Activated CD4-positive, alpha-beta T cell treated with anti-CD3 and anti-CD28 coated beads, Interleukin-2, amount 50 U/mL, for 48 hours (primary cell): ENCODE results near the gene XYLT1.
"Not testable (repeated sequence)": the region's sequence is repeated elsewhere in the genome, so short reads cannot be mapped to it uniquely, and the experiment has no call there.

Experiments used
- DNase-seq, 2 experiments: peaks; one replicate each; pipeline ENCODE4 v3.0.0-alpha.2; 2020

XYLT1 gene, protein sequence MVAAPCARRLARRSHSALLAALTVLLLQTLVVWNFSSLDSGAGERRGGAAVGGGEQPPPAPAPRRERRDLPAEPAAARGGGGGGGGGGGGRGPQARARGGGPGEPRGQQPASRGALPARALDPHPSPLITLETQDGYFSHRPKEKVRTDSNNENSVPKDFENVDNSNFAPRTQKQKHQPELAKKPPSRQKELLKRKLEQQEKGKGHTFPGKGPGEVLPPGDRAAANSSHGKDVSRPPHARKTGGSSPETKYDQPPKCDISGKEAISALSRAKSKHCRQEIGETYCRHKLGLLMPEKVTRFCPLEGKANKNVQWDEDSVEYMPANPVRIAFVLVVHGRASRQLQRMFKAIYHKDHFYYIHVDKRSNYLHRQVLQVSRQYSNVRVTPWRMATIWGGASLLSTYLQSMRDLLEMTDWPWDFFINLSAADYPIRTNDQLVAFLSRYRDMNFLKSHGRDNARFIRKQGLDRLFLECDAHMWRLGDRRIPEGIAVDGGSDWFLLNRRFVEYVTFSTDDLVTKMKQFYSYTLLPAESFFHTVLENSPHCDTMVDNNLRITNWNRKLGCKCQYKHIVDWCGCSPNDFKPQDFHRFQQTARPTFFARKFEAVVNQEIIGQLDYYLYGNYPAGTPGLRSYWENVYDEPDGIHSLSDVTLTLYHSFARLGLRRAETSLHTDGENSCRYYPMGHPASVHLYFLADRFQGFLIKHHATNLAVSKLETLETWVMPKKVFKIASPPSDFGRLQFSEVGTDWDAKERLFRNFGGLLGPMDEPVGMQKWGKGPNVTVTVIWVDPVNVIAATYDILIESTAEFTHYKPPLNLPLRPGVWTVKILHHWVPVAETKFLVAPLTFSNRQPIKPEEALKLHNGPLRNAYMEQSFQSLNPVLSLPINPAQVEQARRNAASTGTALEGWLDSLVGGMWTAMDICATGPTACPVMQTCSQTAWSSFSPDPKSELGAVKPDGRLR

DNA sequence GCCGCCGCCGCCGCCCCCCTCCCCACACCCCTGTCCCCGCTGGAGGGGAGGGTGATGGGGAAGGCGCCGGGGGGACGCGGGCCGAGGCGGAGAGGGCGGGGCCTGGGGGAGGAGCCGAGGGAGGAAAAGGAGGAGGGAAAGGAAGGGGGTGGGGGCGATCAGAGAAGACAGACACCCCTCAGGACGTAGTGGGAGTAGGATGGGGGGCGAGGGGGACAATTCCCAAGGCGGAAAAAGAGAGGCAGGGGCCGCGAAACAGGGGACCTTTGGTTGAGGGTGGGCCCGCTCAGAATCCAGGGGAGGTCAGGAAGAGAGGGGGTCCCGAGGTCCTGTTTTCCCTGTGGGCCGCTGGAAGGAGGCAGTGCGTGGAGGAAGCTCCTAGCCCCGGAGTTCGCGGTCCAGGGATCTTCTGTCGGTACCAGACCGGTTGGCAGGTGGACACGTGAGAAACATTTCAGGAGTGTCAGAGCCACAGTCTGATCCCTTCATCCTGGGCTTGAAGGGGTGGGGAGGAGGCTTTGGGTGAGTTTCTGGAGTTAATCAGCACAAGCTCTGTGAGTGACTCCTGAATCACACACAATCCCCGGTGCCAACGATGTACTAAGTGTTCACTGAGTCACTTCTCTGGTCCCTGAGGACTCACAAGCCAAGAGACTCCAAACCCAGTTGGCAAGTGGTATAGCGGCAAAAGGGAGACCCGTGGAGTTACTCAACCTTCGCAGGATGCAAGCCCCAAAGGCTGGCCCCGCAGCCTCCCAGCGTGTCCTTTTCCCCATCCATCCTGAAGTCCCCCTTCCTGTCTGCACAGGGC is at the start of gene XYLT1:
Gene XYLT1, minus strand, starts transcription at position 53 of the 811 bp plus-strand sequence. CDS start 164 bp downstream, outside the sequence.
- DNase-seq: peak; percentile 60 to 65

DNA sequence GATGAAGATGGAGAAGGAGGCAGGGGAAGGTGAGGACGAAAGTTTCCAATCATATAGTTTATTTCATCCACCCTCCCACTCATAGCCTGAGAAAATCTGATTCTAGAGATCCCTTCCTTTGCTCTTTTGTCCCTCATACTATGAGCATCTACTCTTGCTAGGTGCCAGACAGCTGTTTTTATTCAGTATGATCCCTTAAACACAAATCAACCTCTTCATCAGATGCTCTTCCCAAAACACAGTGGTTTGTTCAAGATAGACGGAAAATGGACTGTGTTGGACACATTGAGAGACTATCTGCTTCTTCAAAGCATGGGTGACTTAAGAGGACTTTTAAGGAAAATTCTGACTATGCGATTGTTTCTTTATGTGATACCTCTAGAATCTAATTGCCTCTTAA is 49.4 kb upstream of the XYLT1 start:
- no peak for DNase-seq

DNA sequence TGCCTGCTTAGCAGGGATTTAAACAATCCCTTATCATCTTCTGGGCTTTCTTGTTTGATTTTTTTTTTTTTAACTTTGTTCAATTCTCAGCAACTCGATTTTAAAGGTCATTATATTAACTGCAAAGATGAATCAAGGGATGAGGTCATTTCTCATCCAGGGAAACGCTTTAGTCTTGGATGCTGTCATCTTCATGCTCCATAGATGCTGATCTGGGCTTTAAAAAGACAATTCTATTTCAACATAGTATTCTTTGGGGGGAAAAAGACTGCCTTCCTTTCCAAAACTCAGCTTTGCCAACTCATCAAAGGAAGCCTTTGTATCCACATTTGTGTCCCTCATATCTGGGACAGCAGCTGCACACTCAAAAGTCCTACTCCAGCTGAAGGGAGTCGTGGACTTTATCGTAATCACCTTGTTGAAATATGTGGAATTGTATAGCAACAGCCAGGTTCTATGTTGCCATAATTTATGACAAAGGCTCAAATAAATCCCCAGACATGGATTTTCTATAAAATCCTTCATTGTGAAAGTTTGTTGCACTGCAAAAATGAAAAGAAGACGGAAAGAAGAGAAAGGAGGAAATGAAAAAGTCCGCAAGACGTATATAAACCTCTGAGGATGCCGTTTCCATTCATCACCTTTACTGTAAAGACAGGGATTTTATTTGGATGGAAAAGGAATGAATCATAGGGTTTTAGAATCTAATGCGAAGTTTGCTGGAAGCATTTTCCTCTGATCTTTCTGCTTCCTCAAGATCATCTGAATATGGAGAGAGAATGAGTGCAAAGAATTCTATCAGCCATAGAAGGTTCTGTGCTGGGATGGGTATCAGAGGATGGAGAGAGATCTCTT is 48.6 kb upstream of the XYLT1 start:
- no peak for DNase-seq

DNA sequence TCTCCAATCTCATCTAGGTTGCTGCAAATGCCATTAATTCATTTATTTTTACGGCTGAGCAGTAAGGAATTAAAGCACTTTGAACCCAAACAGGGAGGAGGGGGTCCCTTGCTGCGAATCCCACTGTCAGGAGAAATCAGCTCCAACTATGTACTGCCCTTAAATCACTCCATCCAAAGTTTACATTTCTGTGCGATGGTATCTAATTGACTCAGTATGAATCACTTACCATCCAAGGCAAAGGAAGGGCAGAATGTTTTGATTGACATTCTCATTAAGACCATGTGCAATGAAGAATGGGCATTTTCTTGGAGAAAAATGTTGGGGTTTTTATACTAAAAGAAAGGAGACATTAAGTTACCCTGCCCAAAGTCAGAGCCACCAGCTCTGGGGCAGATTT is 47.7 kb upstream of the XYLT1 start:
- DNase-seq: no peak

DNA sequence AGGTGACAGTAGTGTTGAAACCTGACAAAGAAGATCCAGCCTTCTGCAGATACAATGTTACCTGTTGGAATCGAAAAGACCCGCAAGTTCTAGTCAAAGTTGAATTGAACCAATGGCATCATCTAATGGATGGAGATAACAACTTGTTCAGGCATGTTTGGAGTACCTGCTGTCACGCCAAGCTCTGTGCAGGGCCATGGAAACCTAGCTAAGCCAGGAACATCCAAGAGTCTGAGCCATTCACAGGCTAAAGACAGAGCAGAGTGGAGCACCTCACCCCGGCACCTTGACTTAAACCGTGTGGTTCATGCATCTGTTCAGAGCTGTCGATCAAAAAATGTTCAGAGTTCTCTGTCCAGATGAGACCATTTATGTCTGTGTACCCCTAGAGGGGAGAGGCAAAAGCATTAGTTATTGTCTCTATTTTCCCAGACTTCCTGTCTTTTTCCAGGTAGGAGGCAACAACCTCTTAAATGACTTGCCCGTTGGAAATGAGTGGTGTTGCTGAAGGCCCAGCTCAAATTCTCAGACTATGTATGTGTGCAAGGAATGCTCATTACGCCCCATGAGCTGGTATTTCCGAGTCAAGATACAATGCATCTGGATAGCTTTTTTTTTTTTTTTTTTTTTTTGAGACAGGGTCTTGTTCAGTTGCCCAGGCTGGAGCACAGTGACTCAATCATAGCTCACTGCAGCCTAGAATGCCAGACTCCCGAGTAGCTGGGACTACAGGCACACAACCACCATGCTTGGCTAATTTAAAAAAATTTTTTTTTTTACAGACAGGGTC is 44.9 kb upstream of the XYLT1 start:
- DNase-seq: no peak

DNA sequence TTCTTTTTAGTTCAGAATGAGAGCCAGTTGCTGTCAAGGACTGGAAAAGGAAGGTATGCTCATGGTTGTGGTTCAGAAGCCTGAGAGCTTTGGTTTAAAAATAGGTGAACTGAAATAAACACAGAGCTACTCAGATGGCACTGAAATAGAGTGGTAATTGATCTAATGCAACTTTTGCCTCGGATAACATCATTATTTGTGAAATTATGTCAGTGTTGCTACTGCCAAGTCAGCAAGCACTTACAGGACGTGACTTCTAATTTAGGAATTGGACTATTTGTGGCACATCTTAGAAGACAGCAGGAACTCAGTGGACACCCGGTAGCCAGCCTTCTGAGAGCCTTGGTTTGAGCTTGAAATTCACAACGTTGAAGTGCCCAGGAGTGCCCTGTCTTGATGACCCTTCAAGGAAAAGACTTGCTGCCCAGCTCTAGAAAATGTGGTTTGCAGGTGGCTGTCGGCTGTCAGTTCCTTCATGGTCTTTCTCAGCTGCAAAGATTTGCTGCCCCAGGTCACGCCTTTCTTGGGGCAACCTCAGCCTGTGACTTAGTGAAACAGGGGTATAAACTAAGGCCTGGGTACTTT is 42.0 kb upstream of the XYLT1 start:
- DNase-seq: no peak

DNA sequence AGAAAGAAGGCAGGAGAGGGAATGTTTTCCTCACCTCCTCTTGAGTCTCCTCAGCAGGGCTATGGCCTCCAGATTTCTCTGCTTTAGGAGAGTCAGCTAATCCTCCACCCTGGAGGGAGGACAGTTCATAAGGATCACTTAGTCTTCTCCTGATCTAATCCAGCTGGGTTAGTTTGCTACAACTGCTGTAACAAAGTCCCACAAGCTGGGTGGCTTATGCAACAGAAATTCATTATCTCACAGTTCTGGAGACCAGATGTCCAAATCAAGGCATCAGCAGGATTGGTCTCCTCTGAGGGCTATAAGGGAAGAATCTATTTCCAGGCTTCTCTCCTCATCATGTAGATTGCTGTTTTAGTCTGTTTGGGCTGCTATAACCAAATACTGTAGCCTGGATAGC is 40.6 kb upstream of the XYLT1 start:
- DNase-seq: no peak

DNA sequence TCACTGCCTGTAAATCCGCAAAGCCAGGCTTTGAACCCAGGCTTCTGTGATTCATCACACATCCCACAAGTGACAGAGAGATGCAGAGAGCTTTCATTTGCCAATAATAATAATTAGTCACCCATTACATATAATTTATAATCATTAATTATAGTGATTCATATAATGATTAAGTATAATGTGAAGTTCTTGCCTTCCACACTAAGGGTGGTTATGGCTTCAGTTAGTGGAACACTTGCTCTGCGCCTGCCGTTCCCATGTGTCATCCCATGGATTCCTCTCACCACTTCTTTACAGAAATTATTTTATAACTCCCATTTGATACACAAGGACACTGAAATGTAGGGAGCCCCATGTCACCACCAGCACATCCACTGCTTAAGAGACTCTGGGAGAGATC is 39.8 kb upstream of the XYLT1 start:
- no peak for DNase-seq

DNA sequence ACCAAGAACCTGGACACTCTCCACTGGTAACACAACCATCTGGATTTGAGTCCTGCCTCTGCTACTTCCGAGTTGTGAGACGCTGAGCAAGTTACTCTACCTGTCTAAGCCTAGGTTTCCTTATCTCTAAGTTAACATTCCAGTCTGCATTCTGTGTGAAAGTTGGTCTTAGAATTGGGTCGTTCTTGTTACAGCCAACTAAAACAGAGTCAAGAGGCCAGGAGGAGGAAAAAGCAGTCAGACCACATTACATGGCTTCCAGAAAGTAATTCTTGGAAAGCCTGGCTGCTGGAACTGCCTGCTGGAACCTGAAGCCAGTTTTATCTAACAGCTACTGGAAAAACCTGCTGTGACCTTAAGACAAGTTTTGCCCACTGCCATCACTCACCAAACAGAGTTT is 38.4 kb upstream of the XYLT1 start:
- DNase-seq: no peak

DNA sequence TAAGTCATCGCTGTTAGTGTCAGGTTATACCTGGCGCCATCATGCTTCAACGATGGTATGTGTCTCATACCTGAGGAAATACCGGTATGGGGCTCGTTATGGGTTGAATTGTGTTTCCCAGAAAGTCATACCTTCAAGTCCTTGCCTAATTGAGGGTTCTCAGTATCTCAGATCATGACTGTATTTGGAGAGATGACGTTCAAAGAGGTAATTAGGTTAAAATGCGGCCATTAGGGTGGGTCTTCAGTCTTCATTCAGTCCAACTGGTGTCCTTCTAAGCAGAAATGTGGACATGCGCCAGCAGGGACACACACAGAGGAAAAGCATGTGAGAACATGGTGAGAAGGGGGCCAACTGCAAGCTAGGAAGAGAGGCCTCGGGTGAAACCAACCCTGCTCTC is 37.5 kb upstream of the XYLT1 start:
- DNase-seq: no peak

DNA sequence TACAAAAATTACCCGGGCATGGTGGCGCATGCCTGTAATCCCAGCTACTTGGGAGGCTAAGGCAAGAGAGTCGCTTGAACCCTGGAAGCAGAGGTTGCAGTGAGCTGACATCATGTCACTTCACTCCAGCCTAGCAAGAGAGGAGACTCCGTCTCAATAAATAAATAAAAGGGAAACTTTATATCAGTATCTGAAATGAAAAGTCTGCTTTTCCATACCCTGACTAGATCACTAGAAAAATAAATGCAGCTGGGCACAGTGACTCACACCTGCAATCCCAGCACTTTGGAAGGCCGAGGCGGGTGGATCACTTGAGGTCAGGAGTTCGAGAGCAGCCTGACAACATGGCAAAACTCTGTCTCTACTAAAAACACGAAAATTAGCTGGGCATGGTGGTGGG is 36.8 kb upstream of the XYLT1 start:
- DNase-seq: not testable (repeated sequence)

DNA sequence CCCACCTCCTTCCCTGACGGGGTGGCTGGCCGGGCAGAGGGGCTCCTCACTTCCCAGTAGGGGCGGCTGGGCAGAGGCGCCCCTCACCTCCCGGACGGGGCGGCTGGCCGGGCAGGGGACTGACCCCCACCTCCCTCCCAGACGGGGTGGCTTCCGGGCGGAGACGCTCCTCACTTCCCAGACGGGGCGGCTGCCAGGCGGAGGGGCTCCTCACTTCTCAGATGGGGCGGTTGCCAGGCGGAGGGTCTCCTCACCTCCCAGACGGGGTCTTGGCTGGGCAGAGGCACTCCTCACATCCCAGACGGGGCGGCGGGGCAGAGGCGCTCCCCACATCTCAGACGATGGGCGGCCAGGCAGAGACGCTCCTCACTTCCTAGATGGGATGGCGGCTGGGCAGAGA is 35.1 kb upstream of the XYLT1 start:
- not testable (repeated sequence) for DNase-seq

DNA sequence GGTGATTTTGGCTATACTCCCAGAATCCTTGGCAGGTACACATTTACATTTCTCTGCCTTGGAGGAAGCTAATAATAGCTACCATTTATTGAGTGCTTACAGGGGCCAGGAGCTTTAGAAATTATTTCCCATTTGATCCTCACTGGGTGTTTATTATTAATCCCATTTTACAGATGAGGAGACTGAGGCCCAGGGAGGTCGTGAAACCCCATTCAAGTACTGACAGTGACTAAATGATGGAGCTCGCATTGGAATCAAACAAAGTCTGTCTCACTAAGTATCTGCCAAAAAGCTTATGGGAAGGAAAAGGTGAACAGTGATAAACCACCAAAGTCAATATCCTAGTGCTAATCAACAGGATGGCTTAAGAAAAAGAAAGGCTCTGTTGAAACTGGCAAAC is 33.3 kb upstream of the XYLT1 start:
- no peak for DNase-seq

DNA sequence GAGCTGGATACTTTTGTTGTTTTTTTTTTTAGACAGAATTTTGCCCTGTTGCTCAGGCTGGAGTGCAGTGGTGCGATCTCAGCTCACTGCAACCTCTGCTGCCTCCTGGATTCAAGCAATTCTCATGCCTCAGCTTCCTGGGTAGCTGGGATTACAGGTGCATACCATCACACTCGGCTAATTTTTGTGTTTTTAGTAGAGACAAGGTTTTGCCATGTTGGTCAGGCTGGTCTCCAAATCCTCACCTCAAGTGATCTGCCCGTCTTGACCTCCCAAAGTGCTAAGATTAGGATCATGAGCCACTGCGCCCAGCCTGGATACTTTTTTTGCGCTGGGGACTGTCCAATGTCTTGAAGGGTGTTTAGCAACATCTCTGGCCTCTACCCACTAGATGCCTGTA is 32.6 kb upstream of the XYLT1 start:
- DNase-seq: no peak

DNA sequence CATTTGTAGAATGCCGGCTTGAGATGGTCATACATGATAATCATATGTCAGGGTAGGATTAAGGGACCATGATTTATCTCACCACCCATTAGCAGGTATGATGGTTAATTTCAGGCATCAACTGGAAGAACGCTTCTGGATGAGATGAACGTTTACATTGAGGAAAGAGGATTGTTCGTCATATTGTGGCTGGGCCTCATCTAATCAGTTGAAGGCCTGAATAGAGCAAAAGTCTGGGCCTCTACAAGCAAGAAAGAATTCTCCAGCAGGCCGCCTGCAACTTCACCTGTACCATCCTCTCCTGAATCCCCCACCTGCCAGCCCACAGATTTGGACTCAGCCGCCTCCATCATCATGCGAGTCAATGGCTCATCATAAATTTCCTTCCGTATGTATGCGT is 30.6 kb upstream of the XYLT1 start:
- no peak for DNase-seq

DNA sequence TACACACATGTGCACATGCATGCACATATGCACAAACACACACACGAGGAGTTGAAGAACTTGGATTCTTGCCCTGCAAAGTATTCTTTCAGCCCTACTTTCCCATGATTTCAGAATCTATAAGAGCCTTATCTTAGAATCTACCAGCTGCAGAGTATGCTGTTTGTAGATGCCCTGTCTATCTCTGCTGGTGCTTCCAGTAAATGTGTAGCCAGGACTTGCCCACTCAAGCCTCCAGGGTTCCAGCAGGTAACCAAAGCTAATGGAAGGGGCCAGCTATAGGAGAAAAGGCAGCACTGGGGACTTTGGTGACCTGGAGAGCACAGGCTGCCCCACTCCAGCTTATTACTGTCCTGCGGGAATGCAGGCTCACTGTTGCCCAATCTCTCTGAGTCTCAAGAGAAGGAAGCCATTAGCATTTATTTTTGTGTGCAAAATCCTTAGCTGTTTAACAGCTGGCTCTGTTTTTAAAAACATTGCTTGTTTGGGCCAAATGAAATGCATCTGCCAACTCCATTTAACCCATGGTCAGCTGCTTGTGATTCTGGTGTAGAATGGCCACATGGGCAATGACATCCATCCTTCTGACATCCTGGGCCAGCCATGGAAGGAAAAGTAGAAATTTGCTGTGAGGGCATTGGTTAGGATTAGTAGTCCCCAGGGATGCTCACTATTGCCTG is 28.6 kb upstream of the XYLT1 start:
- DNase-seq: no peak

DNA sequence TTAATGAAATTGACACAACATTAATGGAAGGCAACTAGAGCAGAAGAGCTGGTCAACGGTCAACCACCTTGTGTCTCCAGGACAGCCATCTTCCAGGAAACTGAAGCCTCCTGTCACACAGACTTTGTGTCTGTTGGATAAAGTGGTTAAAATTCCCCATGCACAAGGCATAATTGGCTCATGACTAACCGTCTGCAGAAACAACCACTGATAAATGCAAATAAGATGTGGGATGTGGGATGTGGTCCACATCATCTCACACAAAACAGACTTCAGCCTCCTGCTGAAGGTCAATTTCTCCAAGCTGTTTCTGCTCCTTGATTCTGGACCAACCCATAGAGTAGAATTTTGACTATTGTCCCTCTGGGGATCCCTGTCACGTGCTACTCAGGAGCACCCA is 26.9 kb upstream of the XYLT1 start:
- DNase-seq: no peak

DNA sequence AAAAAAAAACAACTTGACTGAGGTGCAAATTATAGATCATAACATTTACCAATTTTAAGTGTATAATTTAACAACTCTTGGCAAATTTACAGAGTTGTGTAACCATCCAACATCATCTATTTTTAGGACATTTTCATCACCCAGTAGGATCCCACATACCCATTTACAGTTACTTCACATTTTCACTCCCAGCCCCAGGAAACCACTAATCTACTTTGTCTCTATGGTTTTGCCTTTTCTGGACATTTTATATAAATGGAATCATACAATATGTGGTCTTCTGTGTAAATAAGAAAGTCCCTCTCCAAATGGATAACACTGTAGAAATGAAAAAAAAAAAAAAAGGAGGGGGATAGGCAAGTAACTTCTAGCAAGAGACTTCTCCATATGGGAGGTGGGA is 26.1 kb upstream of the XYLT1 start:
- no peak for DNase-seq

DNA sequence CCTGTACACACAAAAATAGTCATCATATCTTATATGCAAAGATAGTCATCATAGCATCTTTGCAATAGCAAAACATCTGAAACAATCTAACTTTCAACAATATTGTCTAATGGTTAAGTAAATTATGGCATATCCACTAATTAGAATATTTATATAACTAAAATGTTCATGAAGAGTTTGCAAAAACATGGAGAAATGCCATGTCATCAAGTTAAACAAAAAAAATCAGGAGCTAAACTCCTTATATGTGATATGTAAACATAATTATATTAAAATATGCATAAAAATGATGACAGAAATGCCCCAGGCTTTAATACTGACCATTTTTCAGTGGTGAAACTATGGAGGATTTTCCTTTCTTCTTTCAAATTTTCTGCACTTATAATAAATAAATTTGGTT is 22.3 kb upstream of the XYLT1 start:
- no peak for DNase-seq

DNA sequence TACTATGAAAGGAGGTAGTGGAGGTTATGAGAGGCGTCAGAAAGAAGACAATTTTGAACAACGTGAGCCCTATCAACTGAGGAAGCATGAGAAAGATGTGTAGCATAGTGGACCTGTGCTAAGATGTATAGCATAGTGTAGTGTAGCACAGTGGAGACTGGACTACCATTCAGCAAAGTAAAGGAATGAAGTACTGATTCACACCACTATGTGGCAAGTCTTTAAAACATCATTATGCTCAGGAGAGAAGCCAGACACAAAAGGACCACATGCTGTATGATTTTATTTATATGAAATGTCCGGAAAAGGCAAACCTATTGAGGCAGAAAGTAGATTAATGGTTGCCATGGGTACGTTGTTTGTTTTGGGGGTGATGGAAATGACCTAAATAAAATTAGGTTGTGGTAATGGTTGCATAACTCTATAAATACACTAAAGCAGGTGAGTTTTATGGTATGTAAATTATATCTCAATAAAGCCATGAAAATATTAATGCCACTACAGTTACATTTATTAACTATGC is 20.4 kb upstream of the XYLT1 start:
- no peak for DNase-seq
